AG04450 (cell line): ENCODE results near the gene TMEM222. TPM values are rescaled to one million over a fixed set of nuclear protein-coding genes. Genes with fewer than 3 reads are reported as not detected.
A peak's percentile ranks its signal among the peaks of the same experiment; 100 is the strongest.

Experiments used
- CTCF ChIA-PET: fragments of 300-600, 350-600 bp; formaldehyde crosslinking; extraction: SDS; loops from one replicate; lab custom pipeline; 2022; ENCODE audit warnings: antibody characterized with exemption, inconsistent platforms; lab: Charles Lee
- POLR2A ChIA-PET: fragments of 350-600 bp; formaldehyde crosslinking; extraction: SDS; loops from one replicate; lab custom pipeline; 2021; ENCODE audit warnings: antibody characterized with exemption, inconsistent platforms; lab: Yijun Ruan, JAX
- DNase-seq: peaks from one replicate; pipeline ENCODE4 v3.0.0-alpha.2; 2011; ENCODE audit warnings: low read depth, low spot score
- H3K27ac ChIP-seq: one replicate; pipeline ENCODE4 v1.5.1; 2012; ENCODE audit warnings: low read depth, low read length, control low read depth
- H3K27me3 ChIP-seq: one replicate; pipeline ENCODE4 v1.6.0; 2012; ENCODE audit warnings: low read length; ENCODE audit not compliant: control insufficient read depth, insufficient read depth
- H3K4me3 ChIP-seq: 2 replicates; pipeline ENCODE4 v1.5.1; 2011; ENCODE audit warnings: mild to moderate bottlenecking, low read depth, low read length, control low read depth
- H3K9me3 ChIP-seq: 2 replicates; pipeline ENCODE4 v1.5.1; 2012; ENCODE audit warnings: low read length; ENCODE audit not compliant: control insufficient read depth, insufficient read depth
- polyA plus RNA-seq: library from polyadenylated mRNA; depleted of rRNA; stranded (reverse); fragments of >200 nt; gene quantifications from 2 replicates; pipeline ENCODE4 v1.2.3, GENCODE V29; 2011
- TF ChIP-seq, protein P1 (sequence below): IDR thresholded peaks from 2 replicates; pipeline ENCODE4 v1.5.1; 2011; ENCODE audit warnings: low read depth, low read length, control low read depth, inconsistent platforms

TMEM222 gene
- polyA plus RNA-seq, 1 experiment: 27.8 TPM

DNA sequence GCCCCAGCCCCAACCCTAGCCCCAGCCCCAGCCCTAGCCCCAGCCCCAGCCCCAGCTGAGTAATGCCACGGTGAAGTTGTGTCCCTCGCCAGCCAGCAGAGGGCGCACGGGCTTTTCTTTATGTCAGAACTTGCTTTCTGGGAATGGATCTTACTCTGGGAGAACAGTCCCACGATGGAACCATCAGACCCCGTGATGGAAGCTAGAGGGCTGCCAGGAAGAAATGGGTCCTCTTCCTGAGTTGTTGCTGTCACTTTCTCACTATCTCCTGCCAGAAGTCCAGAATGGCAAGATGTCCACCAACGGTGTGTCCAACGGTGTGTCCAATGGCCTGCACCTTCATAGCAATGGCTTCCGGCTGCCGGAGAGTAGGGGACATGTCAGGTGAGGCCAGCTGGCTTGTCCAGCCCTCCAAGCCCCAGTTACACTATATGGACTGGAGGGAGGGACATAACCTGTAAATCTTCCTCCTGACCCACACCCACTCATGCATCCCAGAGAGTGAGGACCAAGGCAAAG lies 25.1 kb upstream of the TMEM222 start:
- no peak overlapping the region for H3K27ac ChIP-seq
- TF ChIP-seq, protein P1, sequence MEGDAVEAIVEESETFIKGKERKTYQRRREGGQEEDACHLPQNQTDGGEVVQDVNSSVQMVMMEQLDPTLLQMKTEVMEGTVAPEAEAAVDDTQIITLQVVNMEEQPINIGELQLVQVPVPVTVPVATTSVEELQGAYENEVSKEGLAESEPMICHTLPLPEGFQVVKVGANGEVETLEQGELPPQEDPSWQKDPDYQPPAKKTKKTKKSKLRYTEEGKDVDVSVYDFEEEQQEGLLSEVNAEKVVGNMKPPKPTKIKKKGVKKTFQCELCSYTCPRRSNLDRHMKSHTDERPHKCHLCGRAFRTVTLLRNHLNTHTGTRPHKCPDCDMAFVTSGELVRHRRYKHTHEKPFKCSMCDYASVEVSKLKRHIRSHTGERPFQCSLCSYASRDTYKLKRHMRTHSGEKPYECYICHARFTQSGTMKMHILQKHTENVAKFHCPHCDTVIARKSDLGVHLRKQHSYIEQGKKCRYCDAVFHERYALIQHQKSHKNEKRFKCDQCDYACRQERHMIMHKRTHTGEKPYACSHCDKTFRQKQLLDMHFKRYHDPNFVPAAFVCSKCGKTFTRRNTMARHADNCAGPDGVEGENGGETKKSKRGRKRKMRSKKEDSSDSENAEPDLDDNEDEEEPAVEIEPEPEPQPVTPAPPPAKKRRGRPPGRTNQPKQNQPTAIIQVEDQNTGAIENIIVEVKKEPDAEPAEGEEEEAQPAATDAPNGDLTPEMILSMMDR: peak; percentile 68
- DNase-seq: no peak
- CTCF ChIA-PET: interaction anchor here (0.5 to 10.3 kb wide), 55 partner anchors 9 to 476 kb away, joined by 3 to 168 read pairs (median 5); partner anchors contain the start of genes AHDC1, CD164L2, GPR3 and MAP3K6
- no peaks in the 10 kb centered on the region for H3K27me3 ChIP-seq
- POLR2A ChIA-PET: interaction anchor here (0.5 kb wide), 1 partner anchor 1212 kb away, joined by 3 read pairs; no protein-coding TSS in a partner anchor
- H3K9me3 ChIP-seq: no peaks in the 10 kb centered on the region
- no peak overlapping the region for H3K4me3 ChIP-seq

DNA sequence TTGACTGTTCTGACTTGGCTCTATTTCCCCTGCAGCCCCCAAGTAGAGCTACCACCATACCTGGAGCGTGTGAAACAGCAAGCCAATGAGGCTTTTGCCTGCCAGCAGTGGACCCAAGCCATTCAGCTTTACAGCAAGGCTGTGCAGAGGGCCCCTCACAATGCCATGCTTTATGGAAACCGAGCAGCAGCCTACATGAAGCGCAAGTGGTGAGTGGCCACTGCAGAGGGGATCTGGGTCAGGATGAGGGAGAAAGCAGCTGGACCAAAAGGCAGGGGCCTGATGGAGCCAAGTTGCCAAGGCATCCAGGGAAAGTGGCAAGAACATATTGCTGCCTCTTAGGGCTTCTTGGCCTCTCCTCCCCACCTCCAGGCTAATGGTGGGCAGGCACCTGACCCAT lies 24.1 kb upstream of the TMEM222 start:
- TF ChIP-seq, protein P1: no peak
- DNase-seq: no peak
- H3K4me3 ChIP-seq: no peak overlapping the region
- POLR2A ChIA-PET: interaction anchor here (0.5 kb wide), 1 partner anchor 63 kb away, joined by 3 read pairs; no protein-coding TSS in a partner anchor
- CTCF ChIA-PET: interaction anchor here (1.0 to 10.3 kb wide), 14 partner anchors 11 to 365 kb away, joined by 3 to 168 read pairs (median 20); partner anchors contain the start of genes AHDC1, CD164L2, GPR3 and MAP3K6
- no peaks in the 10 kb centered on the region for H3K27me3 ChIP-seq
- no peak overlapping the region for H3K27ac ChIP-seq
- no peaks in the 10 kb centered on the region for H3K9me3 ChIP-seq

DNA sequence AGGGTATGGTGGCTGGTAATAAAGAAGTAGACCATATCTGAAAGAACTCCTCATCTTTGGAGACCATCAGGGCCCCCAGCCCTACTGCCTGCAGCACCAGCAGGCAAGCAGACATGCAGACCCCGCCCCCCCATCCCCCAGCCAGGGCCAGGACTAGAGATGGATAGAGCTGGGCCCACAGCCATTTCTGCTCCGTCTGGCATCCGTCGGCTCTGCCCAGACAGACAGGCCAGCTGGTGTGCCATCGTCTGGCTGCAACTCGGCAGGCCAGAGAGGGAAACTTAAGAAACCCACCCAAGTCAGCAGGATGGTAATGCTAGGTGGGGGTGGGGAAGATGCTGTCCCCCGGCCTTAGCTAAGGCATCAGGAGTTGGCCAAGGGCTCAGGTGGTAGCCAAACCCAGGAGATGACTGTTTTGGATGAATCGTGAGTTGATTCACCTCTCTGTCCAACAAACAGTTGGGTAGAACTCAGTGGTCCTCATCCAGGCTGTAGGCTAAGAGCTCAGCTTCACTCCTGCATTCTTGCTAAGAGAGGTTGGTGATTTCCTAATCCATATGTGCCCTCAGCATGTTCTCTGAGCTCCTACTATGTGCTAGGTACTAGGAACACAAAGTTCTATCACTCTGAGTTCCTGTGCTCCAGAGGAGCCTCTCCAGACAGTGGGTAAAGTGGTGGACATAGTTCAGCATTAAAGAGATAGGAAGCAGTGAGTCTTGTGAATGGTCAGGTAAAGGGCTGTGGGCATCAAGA lies 23.2 kb upstream of the TMEM222 start:
- Histone ChIP-seq H3K4me3 (no peak overlapping the region), H3K9me3 (no peaks in the 10 kb centered on the region), H3K27me3 (no peaks in the 10 kb centered on the region), H3K27ac (peak overlapping the region; percentile 97)
- ChIA-PET CTCF (interaction anchor here (0.6 to 10.3 kb wide), 15 partner anchors 14 to 364 kb away, joined by 3 to 168 read pairs (median 19); partner anchors contain the start of genes AHDC1, GPR3 and MAP3K6), POLR2A (interaction anchor here (0.5 to 2.4 kb wide), 13 partner anchors 10 to 305 kb away, joined by 3 to 27 read pairs (median 4); partner anchors contain the start of genes MAP3K6, SLC9A1 and SYTL1)
- no peak for DNase-seq
- TF ChIP-seq, protein P1: no peak

DNA sequence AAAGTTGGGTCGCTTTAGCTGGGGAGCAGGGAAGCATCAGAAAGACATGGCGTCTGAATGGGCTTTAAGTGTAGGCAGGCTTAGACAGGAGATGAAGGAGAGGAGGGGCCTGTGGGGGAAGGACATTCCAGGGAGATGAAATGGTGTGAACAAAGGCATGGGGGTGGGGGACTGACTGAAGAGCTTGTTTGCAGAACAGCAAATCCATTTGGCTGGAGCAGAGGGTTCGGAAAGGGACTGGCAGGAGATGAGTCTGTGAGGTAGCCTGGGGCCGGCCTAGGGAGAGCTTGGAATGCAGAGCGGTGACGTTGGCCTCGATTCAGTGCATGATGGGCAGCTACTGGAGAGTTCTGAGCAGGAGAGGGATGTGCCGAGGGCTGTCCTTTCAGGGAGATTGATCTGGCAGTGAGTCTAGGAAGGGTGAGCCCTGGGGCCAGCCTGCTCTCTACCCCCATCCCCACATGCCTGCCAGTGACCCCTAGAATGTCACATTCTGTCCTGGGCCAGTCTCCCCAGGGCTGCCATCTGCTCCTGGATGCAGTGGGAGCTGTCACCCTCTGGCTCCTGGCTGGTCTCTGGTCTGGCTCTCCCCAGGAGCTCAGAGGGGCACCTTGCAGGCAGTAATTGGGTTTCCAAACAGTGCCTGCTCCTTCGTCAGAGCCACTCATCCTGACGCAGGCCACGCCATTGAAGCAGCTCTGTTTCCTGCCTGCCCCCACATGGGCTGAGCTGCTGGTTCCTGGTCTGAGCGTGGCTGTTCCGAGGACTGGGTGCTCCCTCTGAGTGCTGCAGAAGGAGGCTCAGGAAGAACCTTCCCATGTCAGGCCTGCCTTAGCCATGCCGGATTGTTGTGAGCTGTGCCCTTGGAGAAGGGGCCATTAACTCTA lies 22.3 kb upstream of the TMEM222 start:
- peak overlapping the region; percentile 97 for H3K27ac ChIP-seq
- CTCF ChIA-PET: interaction anchor here (0.5 to 10.3 kb wide), 29 partner anchors 10 to 370 kb away, joined by 3 to 168 read pairs (median 5); partner anchors contain the start of genes AHDC1, GPR3, MAP3K6 and SLC9A1
- H3K4me3 ChIP-seq: no peak overlapping the region
- TF ChIP-seq, protein P1: no peak
- peak; percentile 99 for DNase-seq
- POLR2A ChIA-PET: interaction anchor here (0.6 to 2.4 kb wide), 19 partner anchors 9 to 305 kb away, joined by 3 to 27 read pairs (median 4); partner anchors contain the start of genes AHDC1, MAP3K6, SLC9A1 and SYTL1
- no peaks in the 10 kb centered on the region for H3K27me3 ChIP-seq
- H3K9me3 ChIP-seq: no peaks in the 10 kb centered on the region
